ENCODE data around the gene LRP8. TPM values are rescaled to one million over a fixed set of nuclear protein-coding genes. Genes with fewer than 3 reads are reported as not detected.

Gene LRP8
- total and polyA plus RNA-seq, 2 of the 13 experiments (the other 11 are each of a cell fraction or from before 2014, with no cell fraction given) = 17.3 to 17.4 TPM

GRCh38 chr1:53366901-53367502, 39.1 kb upstream of the LRP8 start:
- H4K20me1 ChIP-seq (ENCODE audit: insufficient read depth, low read length) = no peaks in the 10 kb centered on the region
- H3K27ac ChIP-seq (ENCODE audit: extremely low read length, insufficient read depth, low read length) = no peak overlapping the region
- H3K36me3 ChIP-seq (replicated peaks in 1 of 2; ENCODE audit: control insufficient read depth in 1 of 2, insufficient read depth in 2 of 2, low read length in 2 of 2) = no peaks in the 10 kb centered on the region
- H2AFZ ChIP-seq (ENCODE audit: low read length) = no peak overlapping the region
- no peak for TF ChIP-seq NFE2 (CRISPR knock-in tag; IDR thresholded peaks at IDR 0.05)
- no peak for TF ChIP-seq ATAD3A (CRISPR knock-in tag; IDR thresholded peaks at IDR 0.05)
- no peak for TF ChIP-seq ETV6 (CRISPR knock-in tag; conservative IDR thresholded peaks at IDR 0.05)
- TF ChIP-seq HHEX (CRISPR knock-in tag; IDR thresholded peaks at IDR 0.05) = no peak
- TF ChIP-seq NCOA5 (CRISPR knock-in tag; IDR thresholded peaks at IDR 0.05) = no peak
- no peak for TF ChIP-seq ZNF605 (CRISPR knock-in tag; IDR thresholded peaks at IDR 0.05)
- no peak for TF ChIP-seq ZBTB42 (CRISPR knock-in tag; IDR thresholded peaks at IDR 0.05)
- no peak for TF ChIP-seq ELK4 (CRISPR knock-in tag; IDR thresholded peaks at IDR 0.05; ENCODE audit: borderline replicate concordance)
- no peak for TF ChIP-seq POGK (CRISPR knock-in tag; conservative IDR thresholded peaks at IDR 0.05)
- no peak for TF ChIP-seq SNAPC2 (CRISPR knock-in tag; IDR thresholded peaks at IDR 0.05)
- TF ChIP-seq HDAC6 (IDR thresholded peaks at IDR 0.05; ENCODE audit: low read depth, low read length) = no peak
- no peak for TF ChIP-seq ZNF512B (CRISPR knock-in tag; IDR thresholded peaks at IDR 0.05; ENCODE audit: borderline replicate concordance)
- no peak for TF ChIP-seq SAFB2 (CRISPR knock-in tag; IDR thresholded peaks at IDR 0.05; ENCODE audit: borderline replicate concordance, low read depth)
- no peaks in the 10 kb centered on the region for H3K79me2 ChIP-seq (ENCODE audit: insufficient read depth, low read length)
- no peak for DNase-seq (ENCODE audit: low spot score)
- H3K4me3 ChIP-seq (replicated peaks in 1 of 3; ENCODE audit: insufficient read depth in 1 of 3, low read depth in 2 of 3, low read length in 3 of 3) = no peak overlapping the region
- H3K9ac ChIP-seq (ENCODE audit: insufficient read depth, low read depth, low read length) = no peak overlapping the region
- peaks cover 3 to 58% of the 10 kb centered on the region in 2 experiments for H3K27me3 ChIP-seq (ENCODE audit: control insufficient read depth in 1 of 2, insufficient read depth in 2 of 2, low read length in 2 of 2)
- no peaks in the 10 kb centered on the region for H3K4me1 ChIP-seq (ENCODE audit: insufficient read depth, low read length)
- ChIA-PET CTCF (ENCODE audit: low intra/inter-chr PET ratio, low total read pairs) (no interaction called here), POLR2A (no interaction called here)
- ATAC-seq = no peak
- no peak for FAIRE-seq
- no peaks in the 10 kb centered on the region for H3K9me3 ChIP-seq (ENCODE audit: low read length)
- 18% methylated on average over 7 of the region's 12 CpGs for WGBS (ENCODE audit: low lambda C conversion rate)
- no TSS peak for BruUV-seq (replicated peaks)
- intact Hi-C loops (cut with micrococcal nuclease; ENCODE audit: unreplicated experiment) = no loop called here
- in situ Hi-C loops (cut with HindIII; ENCODE audit: extremely low pct_ligation_motif_present, low pct_unique_long_range_greater_than_20kb) = no loop called here
- H3K4me2 ChIP-seq (ENCODE audit: low read depth, low read length) = no peak overlapping the region
